Measurements from ENCODE around the gene TAB3. TPM values are rescaled to one million over a fixed set of nuclear protein-coding genes. Genes with fewer than 3 reads are reported as not detected.

Gene TAB3
- polyA plus RNA-seq, 3 donors: 4.4 to 11.8 (median 5.4) TPM

GRCh38 chrX:30793767-30794103, 95.3 kb downstream of the TAB3 start:
- Histone ChIP-seq H3K27me3 (ENCODE audit: control insufficient read depth in 2 of 2, insufficient read depth in 2 of 2, low read length in 2 of 2) (no peaks in the 10 kb centered on the region), H3K9ac (ENCODE audit: insufficient read depth, low read length, poor library complexity, severe bottlenecking) (no peak overlapping the region), H3K27ac (ENCODE audit: low read depth in 1 of 2, low read length in 2 of 2) (no peak overlapping the region), H2AFZ (ENCODE audit: insufficient read depth, low read depth, low read length, poor library complexity, severe bottlenecking) (no peak overlapping the region), H3K4me2 (replicated peaks; ENCODE audit: extremely low read depth, low read length, poor library complexity, severe bottlenecking) (no peak overlapping the region), H3K9me3 (replicated peaks in 1 of 2; ENCODE audit: control insufficient read depth in 1 of 2, insufficient read depth in 1 of 2, low read length in 2 of 2) (peaks cover 0 to 5% of the 10 kb centered on the region in 2 donors), H3K4me1 (ENCODE audit: control insufficient read depth in 1 of 2, insufficient read depth in 2 of 2, low read length in 2 of 2) (no peaks in the 10 kb centered on the region), H3K36me3 (replicated peaks in 1 of 2; ENCODE audit: control insufficient read depth in 1 of 2, insufficient read depth in 2 of 2, low read length in 2 of 2) (no peaks in the 10 kb centered on the region), H3K4me3 (replicated peaks in 1 of 3; ENCODE audit: low read depth in 2 of 3, low read length in 3 of 3) (no peak overlapping the region), H4K20me1 (ENCODE audit: insufficient read depth, low read length) (no peaks in the 10 kb centered on the region), H3K79me2 (ENCODE audit: insufficient read depth, low read length) (no peaks in the 10 kb centered on the region)
- H3K27ac Mint-ChIP-seq: no peak overlapping the region
- no peaks in the 10 kb centered on the region for H3K36me3 Mint-ChIP-seq
- H3K4me3 Mint-ChIP-seq: no peak overlapping the region
- peaks cover 0 to 3% (median 0%) of the 10 kb centered on the region in 3 donors for H3K27me3 Mint-ChIP-seq (ENCODE audit: low read depth in 3 of 3)
- TF ChIP-seq, protein P1, sequence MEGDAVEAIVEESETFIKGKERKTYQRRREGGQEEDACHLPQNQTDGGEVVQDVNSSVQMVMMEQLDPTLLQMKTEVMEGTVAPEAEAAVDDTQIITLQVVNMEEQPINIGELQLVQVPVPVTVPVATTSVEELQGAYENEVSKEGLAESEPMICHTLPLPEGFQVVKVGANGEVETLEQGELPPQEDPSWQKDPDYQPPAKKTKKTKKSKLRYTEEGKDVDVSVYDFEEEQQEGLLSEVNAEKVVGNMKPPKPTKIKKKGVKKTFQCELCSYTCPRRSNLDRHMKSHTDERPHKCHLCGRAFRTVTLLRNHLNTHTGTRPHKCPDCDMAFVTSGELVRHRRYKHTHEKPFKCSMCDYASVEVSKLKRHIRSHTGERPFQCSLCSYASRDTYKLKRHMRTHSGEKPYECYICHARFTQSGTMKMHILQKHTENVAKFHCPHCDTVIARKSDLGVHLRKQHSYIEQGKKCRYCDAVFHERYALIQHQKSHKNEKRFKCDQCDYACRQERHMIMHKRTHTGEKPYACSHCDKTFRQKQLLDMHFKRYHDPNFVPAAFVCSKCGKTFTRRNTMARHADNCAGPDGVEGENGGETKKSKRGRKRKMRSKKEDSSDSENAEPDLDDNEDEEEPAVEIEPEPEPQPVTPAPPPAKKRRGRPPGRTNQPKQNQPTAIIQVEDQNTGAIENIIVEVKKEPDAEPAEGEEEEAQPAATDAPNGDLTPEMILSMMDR (IDR thresholded peaks at IDR 0.05): no peak
- no peaks in the 10 kb centered on the region for H3K4me1 Mint-ChIP-seq
- 100% methylated on average over 1 of the region's 1 CpG for WGBS (ENCODE audit: insufficient coverage)
- intact Hi-C loops (cut with micrococcal nuclease): no loop called here
- peaks cover 5 to 36% (median 8%) of the 10 kb centered on the region in 7 donors for H3K9me3 Mint-ChIP-seq
- DNase-seq: no peak

DNA sequence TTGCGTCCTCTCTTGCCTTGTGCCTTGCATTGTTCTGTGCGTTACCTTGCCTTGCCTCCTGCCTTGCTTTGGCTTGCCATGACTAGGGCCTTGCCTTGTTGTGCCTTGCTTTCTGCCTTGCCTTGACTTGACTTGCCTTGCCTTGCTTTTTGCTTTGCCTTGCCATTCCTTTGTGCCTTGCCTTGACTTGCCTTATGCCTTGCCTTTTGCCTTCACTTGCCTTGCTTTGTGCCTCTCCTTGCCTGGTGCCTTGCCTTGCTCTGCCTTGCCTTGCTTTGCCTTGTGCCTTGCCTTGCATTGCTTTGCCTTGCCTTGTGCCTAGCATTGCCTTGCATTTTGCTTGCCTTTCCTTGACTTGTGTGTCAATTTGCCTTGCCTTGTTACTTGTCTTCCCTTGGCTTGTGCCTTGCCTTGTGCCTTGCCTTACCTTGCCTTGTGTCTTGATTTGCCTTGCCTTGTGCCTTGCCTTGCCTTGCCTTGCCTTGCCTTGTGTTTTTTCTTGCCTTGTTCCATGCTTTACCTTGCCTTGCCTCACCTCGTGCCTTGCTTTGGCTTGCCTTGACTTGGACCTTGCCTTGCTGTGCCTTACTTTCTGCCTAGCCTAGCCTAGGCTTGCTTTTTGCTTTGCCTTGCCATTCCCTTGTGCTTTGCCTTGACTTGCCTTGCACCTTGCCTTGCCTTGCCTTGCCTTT, 95.8 kb downstream of the TAB3 start:
- H3K27me3 ChIP-seq (ENCODE audit: control insufficient read depth in 2 of 2, insufficient read depth in 2 of 2, low read length in 2 of 2): no peaks in the 10 kb centered on the region
- H3K4me3 ChIP-seq (replicated peaks in 1 of 3; ENCODE audit: low read depth in 2 of 3, low read length in 3 of 3): no peak overlapping the region
- no peak overlapping the region for H3K4me2 ChIP-seq (replicated peaks; ENCODE audit: extremely low read depth, low read length, poor library complexity, severe bottlenecking)
- no peaks in the 10 kb centered on the region for H3K4me1 ChIP-seq (ENCODE audit: control insufficient read depth in 1 of 2, insufficient read depth in 2 of 2, low read length in 2 of 2)
- Mint-ChIP-seq H3K27me3 (ENCODE audit: low read depth in 3 of 3) (peaks cover 0 to 3% (median 0%) of the 10 kb centered on the region in 3 donors), H3K4me3 (no peak overlapping the region), H3K27ac (no peak overlapping the region), H3K36me3 (no peaks in the 10 kb centered on the region), H3K9me3 (peaks cover 5 to 36% (median 8%) of the 10 kb centered on the region in 7 donors), H3K4me1 (no peaks in the 10 kb centered on the region)
- intact Hi-C loops (cut with micrococcal nuclease): no loop called here
- WGBS (ENCODE audit: insufficient coverage): 100% methylated on average over 2 of the region's 3 CpGs
- peaks cover 0 to 5% of the 10 kb centered on the region in 2 donors for H3K9me3 ChIP-seq (replicated peaks in 1 of 2; ENCODE audit: control insufficient read depth in 1 of 2, insufficient read depth in 1 of 2, low read length in 2 of 2)
- no peak overlapping the region for H2AFZ ChIP-seq (ENCODE audit: insufficient read depth, low read depth, low read length, poor library complexity, severe bottlenecking)
- DNase-seq: no peak
- no peaks in the 10 kb centered on the region for H4K20me1 ChIP-seq (ENCODE audit: insufficient read depth, low read length)
- H3K27ac ChIP-seq (ENCODE audit: low read depth in 1 of 2, low read length in 2 of 2): no peak overlapping the region
- no peak overlapping the region for H3K9ac ChIP-seq (ENCODE audit: insufficient read depth, low read length, poor library complexity, severe bottlenecking)
- H3K79me2 ChIP-seq (ENCODE audit: insufficient read depth, low read length): no peaks in the 10 kb centered on the region
- TF ChIP-seq, protein P1 (IDR thresholded peaks at IDR 0.05): no peak
- no peaks in the 10 kb centered on the region for H3K36me3 ChIP-seq (replicated peaks in 1 of 2; ENCODE audit: control insufficient read depth in 1 of 2, insufficient read depth in 2 of 2, low read length in 2 of 2)
